SU-DHL-6 (cell line): ENCODE measurements around the gene C13orf46.

Experiments
- H2AFZ ChIP-seq: fragments of 200-600 bp; sonication (generic); 2 replicates; pipeline ENCODE4 v1.6.1; 2014; ENCODE audit warnings: low read depth, mild to moderate bottlenecking, moderate library complexity, mixed read lengths, antibody characterized with exemption, low read length; ENCODE audit not compliant: severe bottlenecking
- H3F3A ChIP-seq: fragments of 200-600 bp; shearing (Covaris generic); 2 replicates; pipeline ENCODE4 v1.6.0; 2016; ENCODE audit warnings: antibody characterized with exemption, mild to moderate bottlenecking; ENCODE audit not compliant: insufficient read depth
- H3K27ac ChIP-seq: fragments of 200-600 bp; sonication (generic); 2 replicates; pipeline ENCODE4 v1.5.1; 2016; ENCODE audit warnings: low read depth, mild to moderate bottlenecking, low read length, moderate library complexity, mixed read lengths
- H3K27me3 ChIP-seq: fragments of 200-600 bp; sonication (generic), shearing (Covaris generic); 2 replicates; pipeline ENCODE4 v1.6.0; 2014; ENCODE audit warnings: mild to moderate bottlenecking, low read length
- H3K36me3 ChIP-seq: fragments of 200-600 bp; sonication (generic); 2 replicates; pipeline ENCODE4 v1.6.1; 2014; ENCODE audit warnings: mild to moderate bottlenecking, low read length, mixed read lengths
- H3K4me2 ChIP-seq: fragments of 300-600, 200-600 bp; shearing (Covaris generic), sonication (generic); 2 replicates; pipeline ENCODE4 v1.6.0; 2014; ENCODE audit warnings: low read length, low read depth, mild to moderate bottlenecking; ENCODE audit not compliant: poor library complexity, severe bottlenecking
- H3K4me3 ChIP-seq: fragments of 200-600 bp; sonication (generic); 2 replicates; pipeline ENCODE4 v1.5.1; 2014; ENCODE audit warnings: antibody characterized with exemption, low read length, mild to moderate bottlenecking, mixed read lengths; ENCODE audit not compliant: insufficient read depth, poor library complexity, severe bottlenecking
- H3K79me2 ChIP-seq: fragments of 200-600 bp; sonication (generic); 2 replicates; pipeline ENCODE4 v1.6.1; 2014; ENCODE audit warnings: mild to moderate bottlenecking, low read length, moderate library complexity; ENCODE audit not compliant: insufficient read depth
- H3K9ac ChIP-seq: fragments of 200-600 bp; sonication (generic); 2 replicates; pipeline ENCODE4 v1.7.0; 2014; ENCODE audit warnings: mild to moderate bottlenecking, low read length
- H3K9me2 ChIP-seq: fragments of 200-600 bp; sonication (generic); replicated peaks from 2 replicates; pipeline ENCODE4 v1.6.1; 2014; ENCODE audit warnings: low read length; ENCODE audit not compliant: insufficient read depth
- H3K9me3 ChIP-seq: fragments of 200-600 bp; sonication (generic); 2 replicates; pipeline ENCODE4 v1.6.1; 2014; ENCODE audit warnings: low read length, mixed read lengths; ENCODE audit not compliant: insufficient read depth
- H4K20me1 ChIP-seq: fragments of 200-600 bp; sonication (generic); 2 replicates; pipeline ENCODE4 v1.6.1; 2014; ENCODE audit warnings: low read depth, mild to moderate bottlenecking, antibody characterized with exemption, low read length, moderate library complexity, mixed read lengths
- CTCF ChIP-seq: fragments of 200-600 bp; sonication (generic); IDR thresholded peaks from one replicate; pipeline ENCODE4 v1.5.1; 2017; ENCODE audit warnings: antibody characterized with exemption, mild to moderate bottlenecking, low read length, moderate library complexity; ENCODE audit not compliant: insufficient read depth, poor library complexity, severe bottlenecking
- EZH2phosphoT487 ChIP-seq: fragments of 200-600 bp; sonication (generic), shearing (Covaris generic); conservative IDR thresholded peaks from 2 replicates; pipeline ENCODE4 v1.6.1; 2018; ENCODE audit warnings: mild to moderate bottlenecking, antibody characterized with exemption, low read length, moderate library complexity, mixed read lengths

Gene C13orf46

GRCh38 chr13:113918981-113919701 lies 54.7 kb downstream of the C13orf46 start:
- H3K4me3 ChIP-seq, result no peak overlapping the region

GRCh38 chr13:113918580-113918979 lies 55.3 kb downstream of the C13orf46 start:
- H3K9me2 ChIP-seq, result no peaks in the 10 kb centered on the region
- TF ChIP-seq CTCF (no peak), EZH2phosphoT487 (no peak)
- no peak overlapping the region for H3K4me3 ChIP-seq
- H3K4me2 ChIP-seq, result no peak overlapping the region
- no peaks in the 10 kb centered on the region for H3F3A ChIP-seq
- H3K36me3 ChIP-seq, result no peaks in the 10 kb centered on the region
- no peak overlapping the region for H3K27ac ChIP-seq
- H3K9ac ChIP-seq, result no peak overlapping the region
- no peaks in the 10 kb centered on the region for H4K20me1 ChIP-seq
- no peaks in the 10 kb centered on the region for H3K27me3 ChIP-seq
- H3K79me2 ChIP-seq, result no peaks in the 10 kb centered on the region
- H2AFZ ChIP-seq, result no peak overlapping the region
- peaks cover 4% of the 10 kb centered on the region; the same call in 1 of the 2 replicates for H3K9me3 ChIP-seq

More at GRCh38 chr13:113918981-113919701, 54.7 kb downstream of the C13orf46 start:
- Histone ChIP-seq H3K9ac (no peak overlapping the region), H3K36me3 (no peaks in the 10 kb centered on the region), H3K79me2 (no peaks in the 10 kb centered on the region), H3K27me3 (no peaks in the 10 kb centered on the region), H4K20me1 (no peaks in the 10 kb centered on the region), H3K4me2 (no peak overlapping the region), H3F3A (no peaks in the 10 kb centered on the region), H2AFZ (no peak overlapping the region), H3K27ac (no peak overlapping the region), H3K9me3 (peaks cover 4% of the 10 kb centered on the region; the same call in 1 of the 2 replicates), H3K9me2 (no peaks in the 10 kb centered on the region)
- TF ChIP-seq EZH2phosphoT487, result no peak
- no peak for TF ChIP-seq CTCF

- Histone ChIP-seq H3K4me2 (no peak overlapping the region), H3K36me3 (no peaks in the 10 kb centered on the region), H3K9ac (no peak overlapping the region), H3K4me3 (no peak overlapping the region), H3F3A (no peaks in the 10 kb centered on the region), H4K20me1 (no peaks in the 10 kb centered on the region), H3K9me3 (peaks cover 4% of the 10 kb centered on the region; the same call in 1 of the 2 replicates), H3K79me2 (no peaks in the 10 kb centered on the region), H3K27ac (no peak overlapping the region), H3K9me2 (no peaks in the 10 kb centered on the region), H2AFZ (no peak overlapping the region), H3K27me3 (no peaks in the 10 kb centered on the region)
- TF ChIP-seq EZH2phosphoT487 (no peak), CTCF (no peak)
These were observed 56.1 kb downstream of the C13orf46 start for GRCh38 chr13:113917594-113918371.
